Endothelial cell of umbilical vein (primary cell): ENCODE data around the gene MAPK8IP3. TPM values are rescaled to one million over a fixed set of nuclear protein-coding genes. Genes with fewer than 3 reads are reported as not detected.

Source experiments
- BruUV-seq: library from RNA; stranded (reverse); fragments of 400-500 nt; replicated peaks from 2 replicates; lab custom pipeline; 2021; lab: Mats Ljungman, UMichigan
- CTCF ChIA-PET: fragments of 300-600, 350-600 bp; sonication (Branson Sonifier 250); formaldehyde crosslinking; loops from one replicate; lab custom pipeline; 2021; ENCODE audit warnings: antibody characterized with exemption, inconsistent platforms; lab: Charles Lee
- POLR2A ChIA-PET: fragments of 300-600, 350-600 bp; sonication (Branson Sonifier 250); formaldehyde crosslinking; loops from one replicate; lab custom pipeline; 2021; ENCODE audit warnings: antibody characterized with exemption, inconsistent platforms; lab: Charles Lee
- DNase-seq: peaks from one replicate; pipeline ENCODE4 v3.0.0-alpha.2; 2011; ENCODE audit warnings: low read depth, low spot score
- FAIRE-seq: peaks from 2 replicates; lab custom pipeline; 2011; peaks lifted over from hg19 to GRCh38; lab: Jason Lieb, UNC
- H2AFZ ChIP-seq: 2 replicates; pipeline ENCODE4 v1.6.0; 2012; ENCODE audit warnings: low read depth, low read length, control low read depth, inconsistent platforms
- H3K27ac ChIP-seq: 2 replicates; pipeline ENCODE4 v1.5.1; 2011; ENCODE audit warnings: low read depth, mild to moderate bottlenecking, control low read depth, low read length, moderate library complexity; ENCODE audit not compliant: insufficient read depth
- H3K27me3 ChIP-seq, 2 experiments: 2 replicates each; pipeline versions ENCODE4 v1.6.0 to v1.6.1; 2011; ENCODE audit warnings: low read length in 2 of 2, mixed read lengths in 1 of 2; ENCODE audit not compliant: control insufficient read depth in 2 of 2, insufficient read depth in 2 of 2
- H3K36me3 ChIP-seq, 2 experiments: 2 replicates in 1 of 2; 3 replicates in 1 of 2; pipeline ENCODE4 v1.5.1; 2011; ENCODE audit warnings: low read length in 2 of 2, mild to moderate bottlenecking in 1 of 2, moderate library complexity in 1 of 2; ENCODE audit not compliant: control insufficient read depth in 2 of 2, insufficient read depth in 2 of 2; ENCODE audit errors: extremely low read depth in 1 of 2
- H3K4me1 ChIP-seq: 3 replicates; pipeline ENCODE4 v1.5.1; 2011; ENCODE audit warnings: mild to moderate bottlenecking, low read length; ENCODE audit not compliant: control insufficient read depth, insufficient read depth; ENCODE audit errors: extremely low read depth
- H3K4me2 ChIP-seq: 2 replicates; pipeline ENCODE4 v1.6.1; 2011; ENCODE audit warnings: low read length, control low read depth, mixed read lengths; ENCODE audit not compliant: insufficient read depth
- H3K4me3 ChIP-seq, 3 experiments: fragments of 200-600 bp in 1 of 3; sonication (generic), shearing (Covaris generic) in 1 of 3; replicated peaks in 1 of 3; 2 replicates each; pipeline ENCODE4 v1.5.1; 2011 to 2016; ENCODE audit warnings: control low read depth in 3 of 3, low read length in 3 of 3, mild to moderate bottlenecking in 2 of 3, inconsistent platforms in 1 of 3, low read depth in 1 of 3, moderate library complexity in 1 of 3; ENCODE audit not compliant: insufficient read depth in 1 of 3
- H3K79me2 ChIP-seq: 2 replicates; pipeline ENCODE4 v1.6.0; 2012; ENCODE audit warnings: low read length, inconsistent platforms; ENCODE audit not compliant: control insufficient read depth, insufficient read depth
- H3K9ac ChIP-seq: replicated peaks from 2 replicates; pipeline ENCODE3; 2011; ENCODE audit warnings: low read length, control low read depth; ENCODE audit not compliant: insufficient read depth; ENCODE audit errors: extremely low read depth
- H3K9me1 ChIP-seq: replicated peaks from 3 replicates; pipeline ENCODE4 v1.6.0; 2011; ENCODE audit warnings: mild to moderate bottlenecking, low read length; ENCODE audit not compliant: control insufficient read depth, insufficient read depth; ENCODE audit errors: extremely low read depth
- H3K9me3 ChIP-seq: replicated peaks from 2 replicates; pipeline ENCODE4 v1.5.1; 2012; ENCODE audit warnings: low read length, inconsistent platforms; ENCODE audit not compliant: control insufficient read depth, insufficient read depth
- H4K20me1 ChIP-seq: replicated peaks from 2 replicates; pipeline ENCODE3; 2011; ENCODE audit warnings: mild to moderate bottlenecking, low read length; ENCODE audit not compliant: control insufficient read depth, insufficient read depth; ENCODE audit errors: extremely low read depth
- CTCF ChIP-seq, 2 donors: IDR thresholded peaks; 1 replicate in 1 of 2; 2 replicates in 1 of 2; pipeline ENCODE4 v1.5.1; 2011; ENCODE audit warnings: low read length in 2 of 2, mild to moderate bottlenecking in 2 of 2, moderate library complexity in 2 of 2, control low read depth in 1 of 2, inconsistent platforms in 1 of 2, low read depth in 1 of 2; ENCODE audit not compliant: insufficient read depth in 1 of 2; ENCODE audit errors: extremely low read depth in 1 of 2
- EZH2 ChIP-seq: IDR thresholded peaks from 2 replicates; pipeline ENCODE4 v1.6.1; 2012; ENCODE audit warnings: borderline replicate concordance, low read depth, mild to moderate bottlenecking, moderate library complexity, low read length, inconsistent platforms; ENCODE audit not compliant: severe bottlenecking
- FOS ChIP-seq: IDR thresholded peaks from 2 replicates; pipeline ENCODE4 v1.6.1; 2011; ENCODE audit warnings: mild to moderate bottlenecking, low read length, moderate library complexity, borderline replicate concordance; ENCODE audit not compliant: insufficient read depth
- GATA2 ChIP-seq: IDR thresholded peaks from 2 replicates; pipeline ENCODE4 v1.7.0; 2011; ENCODE audit warnings: low read depth, mild to moderate bottlenecking, moderate library complexity, mixed read lengths, low read length; ENCODE audit not compliant: insufficient read length, insufficient read depth
- JUN ChIP-seq: IDR thresholded peaks from 2 replicates; pipeline ENCODE4 v1.6.1; 2011; ENCODE audit warnings: borderline replicate concordance, low read depth; ENCODE audit not compliant: insufficient read length, insufficient read depth
- MAX ChIP-seq: IDR thresholded peaks from 2 replicates; pipeline ENCODE4 v1.6.1; 2011; ENCODE audit not compliant: insufficient read depth, insufficient read length
- MYC ChIP-seq: IDR thresholded peaks from one replicate; pipeline ENCODE4 v1.6.1; 2011; ENCODE audit warnings: mild to moderate bottlenecking, low read depth, low read length
- POLR2A ChIP-seq: IDR thresholded peaks from 2 replicates; pipeline ENCODE4 v1.6.1; 2012; ENCODE audit warnings: low read depth, mild to moderate bottlenecking, control low read depth, low read length
- POLR2AphosphoS5 ChIP-seq: IDR thresholded peaks from 2 replicates; pipeline ENCODE4 v1.6.1; 2012; ENCODE audit warnings: low read depth, mild to moderate bottlenecking, control low read depth, low read length, moderate library complexity; ENCODE audit not compliant: insufficient read depth
- dilution Hi-C: fragments of 300-500 bp; cut with MboI; formaldehyde crosslinking; loops from one replicate; pipeline ENCODE4 v1.15.0; 2019; ENCODE audit warnings: low sequenced_read_pairs; ENCODE audit not compliant: extremely low pct_ligation_motif_present
- intact Hi-C: fragments of 100-400 bp; cut with micrococcal nuclease; formaldehyde crosslinking; loops from one replicate; pipeline ENCODE4 v1.10.0; 2022
- polyA plus RNA-seq, 4 experiments: library from polyadenylated mRNA; depleted of rRNA in 3 of 4; stranded (reverse) in 3 of 4; unstranded in 1 of 4; fragments of >200 nt; gene quantifications; 2 replicates each; pipeline versions ENCODE4 v1.2.1 to v1.2.3, GENCODE V29; 2011 to 2012; ENCODE audit warnings: missing spikeins in 1 of 4
- total RNA-seq: library from RNA; stranded (reverse); gene quantifications from 2 replicates; pipeline ENCODE4 v1.2.3, GENCODE V29; 2021

Gene MAPK8IP3
- total and polyA plus RNA-seq, 2 donors (not counting 3 experiments of a cell fraction or from before 2014, with no cell fraction given): 40.7 to 92.2 TPM

- H3K79me2 ChIP-seq: no peaks in the 10 kb centered on the region
- H3K9me3 ChIP-seq: no peaks in the 10 kb centered on the region
- H3K9me1 ChIP-seq: no peaks in the 10 kb centered on the region
- intact Hi-C loops (no loop called here), dilution Hi-C loops (no loop called here)
- no peak overlapping the region for H3K4me3 ChIP-seq
- H3K4me2 ChIP-seq: no peak overlapping the region
- DNase-seq (no peak), FAIRE-seq (no peak)
- no peaks in the 10 kb centered on the region for H3K4me1 ChIP-seq
- no peak overlapping the region for H2AFZ ChIP-seq
- no peaks in the 10 kb centered on the region for H3K27me3 ChIP-seq
- H3K9ac ChIP-seq: no peak overlapping the region
- ChIA-PET CTCF (interaction anchor here (0.9 kb wide), 1 partner anchor 59 kb away, joined by 3 read pairs; no protein-coding TSS in a partner anchor), POLR2A (no interaction called here)
- no peaks in the 10 kb centered on the region for H4K20me1 ChIP-seq
- no peak overlapping the region for H3K27ac ChIP-seq
- BruUV-seq: no TSS peak
- TF ChIP-seq POLR2AphosphoS5 (no peak), CTCF (IDR thresholded peaks at IDR 0.05; ENCODE audit: extremely low read depth in 1 of 2, insufficient read depth in 1 of 2, low read depth in 1 of 2, low read length in 2 of 2) (no peak), MAX (no peak), JUN (no peak), FOS (no peak), POLR2A (no peak), GATA2 (no peak), EZH2 (no peak), MYC (no peak)
- H3K36me3 ChIP-seq: peaks cover 5 to 58% of the 10 kb centered on the region in 2 experiments
Observed at GRCh38 chr16:1762879-1763520, 57.0 kb downstream of the MAPK8IP3 start.
